LoVo (cell line): ENCODE measurements around the gene ZFP36L1.
A peak's percentile ranks its signal among the peaks of the same experiment; 100 is the strongest.

Experiments used
- DNase-seq: peaks from one replicate; pipeline ENCODE4 v3.0.0-alpha.2; 2016; ENCODE audit warnings: low spot score

Gene ZFP36L1

GRCh38 chr14:68762953-68763764 is 29.7 kb downstream of the ZFP36L1 start:
- DNase-seq, result no peak

DNA sequence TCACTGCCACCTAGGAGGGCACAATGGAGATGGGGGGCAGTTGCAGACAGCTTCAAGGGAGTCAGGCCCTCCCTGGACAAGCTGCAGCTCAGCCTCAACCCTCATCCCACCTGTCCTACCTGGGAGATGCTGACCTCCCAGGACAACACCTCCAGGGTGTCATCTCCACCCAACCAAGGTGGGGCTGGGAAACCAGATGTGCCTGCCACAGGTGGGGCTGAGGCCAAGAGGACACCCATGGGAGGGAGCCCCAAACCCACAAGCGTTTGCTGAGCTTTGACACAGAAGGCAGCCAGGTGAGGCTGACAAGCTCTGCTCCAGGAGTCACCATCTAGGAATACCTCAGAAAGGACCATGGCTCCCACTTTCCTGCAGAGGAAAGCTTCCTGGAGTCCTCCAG is 31.5 kb downstream of the ZFP36L1 start:
- no peak for DNase-seq

- DNase-seq, result no peak
These were observed 32.1 kb downstream of the ZFP36L1 start for GRCh38 chr14:68760761-68761160.

DNA sequence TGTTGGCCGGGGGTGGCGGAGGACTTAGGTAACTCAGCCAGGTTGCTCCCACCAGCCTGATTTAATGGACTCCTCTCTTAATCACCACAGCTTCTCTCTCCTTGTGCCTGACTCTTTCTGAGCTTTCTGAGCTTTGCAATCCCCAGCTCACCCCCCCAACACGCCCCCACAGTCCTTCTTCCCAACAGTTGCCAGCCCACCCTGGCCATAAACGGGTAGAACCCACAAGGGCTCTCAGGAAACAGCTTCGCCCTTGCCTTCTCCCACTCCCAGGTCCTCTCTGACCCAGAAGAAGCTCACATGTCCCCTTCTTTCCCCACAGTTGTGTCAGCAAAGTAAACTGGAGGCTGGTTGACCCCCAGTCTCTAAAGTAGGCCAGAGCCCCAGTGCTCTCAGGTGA is 32.9 kb downstream of the ZFP36L1 start:
- no peak for DNase-seq

DNA sequence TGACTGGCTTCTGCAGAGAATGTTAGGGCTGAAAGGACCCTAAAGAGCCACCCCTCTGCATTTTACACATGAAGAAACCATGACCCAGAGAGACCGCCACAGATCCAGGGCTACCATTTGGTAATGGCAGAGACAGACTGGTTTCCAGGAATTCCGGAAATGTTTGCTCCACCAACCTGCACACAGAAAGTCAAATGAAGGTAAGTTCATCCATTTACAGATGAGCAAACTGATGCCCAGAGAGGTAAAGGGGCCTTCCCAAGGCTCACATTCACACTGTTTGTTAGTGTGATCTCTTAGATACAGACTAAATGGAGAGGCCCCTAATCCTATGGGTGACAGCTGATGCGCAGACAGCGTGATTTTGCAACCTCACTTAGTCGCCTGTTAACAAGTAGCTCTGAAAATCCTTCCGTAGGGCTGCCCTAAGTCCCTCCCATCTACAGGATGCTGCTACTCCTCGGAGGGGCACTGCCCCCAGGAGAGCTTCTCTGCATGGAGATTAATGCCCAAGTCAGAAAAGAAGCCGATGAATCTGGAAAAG is 33.8 kb downstream of the ZFP36L1 start:
- no peak for DNase-seq

DNA sequence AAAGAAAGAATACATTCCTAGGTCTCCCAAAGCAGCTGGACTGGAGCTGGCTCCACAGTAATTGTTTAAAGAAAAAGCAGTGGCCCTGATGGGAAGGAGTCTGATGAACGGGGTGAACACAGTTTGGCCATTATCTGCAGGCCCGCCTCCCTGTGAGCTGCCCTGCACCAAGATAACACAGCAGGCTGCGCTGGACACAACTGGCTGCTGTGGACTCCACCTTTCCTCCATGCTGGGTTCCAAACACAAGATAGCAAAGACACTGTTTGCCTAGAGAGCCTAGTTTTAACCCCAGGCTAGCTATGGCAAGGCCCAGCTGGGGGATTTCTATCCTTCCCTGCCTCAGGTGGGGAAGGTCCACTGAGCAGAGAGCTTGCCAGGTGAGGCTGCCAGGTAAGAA is 34.6 kb downstream of the ZFP36L1 start:
- no peak for DNase-seq

DNA sequence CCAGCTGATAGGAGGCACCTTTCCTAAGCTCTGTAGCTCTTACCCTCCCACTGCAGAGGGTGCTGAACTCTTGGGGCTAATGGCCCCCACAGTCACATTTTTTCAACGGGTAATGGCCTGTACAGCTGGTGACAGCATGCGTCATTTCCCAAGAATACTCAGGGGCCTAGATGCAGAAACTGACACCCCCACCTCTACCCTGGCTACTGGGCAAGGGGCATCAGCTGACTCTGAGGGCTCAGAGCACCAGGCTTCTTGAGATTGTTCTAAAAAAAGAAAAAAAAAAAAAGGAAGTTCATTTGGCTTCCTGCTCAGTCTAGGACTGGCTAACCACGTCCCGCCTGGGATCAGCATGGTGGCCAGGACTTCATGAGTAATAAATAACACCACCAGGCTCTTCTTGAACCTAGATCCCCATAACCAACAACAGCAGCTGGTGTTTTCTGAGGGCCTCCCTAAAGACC is 35.2 kb downstream of the ZFP36L1 start:
- no peak for DNase-seq

- DNase-seq, result no peak
These were observed 36.1 kb downstream of the ZFP36L1 start for GRCh38 chr14:68756734-68757133.

GRCh38 chr14:68756000-68756481 is 36.8 kb downstream of the ZFP36L1 start:
- no peak for DNase-seq

DNA sequence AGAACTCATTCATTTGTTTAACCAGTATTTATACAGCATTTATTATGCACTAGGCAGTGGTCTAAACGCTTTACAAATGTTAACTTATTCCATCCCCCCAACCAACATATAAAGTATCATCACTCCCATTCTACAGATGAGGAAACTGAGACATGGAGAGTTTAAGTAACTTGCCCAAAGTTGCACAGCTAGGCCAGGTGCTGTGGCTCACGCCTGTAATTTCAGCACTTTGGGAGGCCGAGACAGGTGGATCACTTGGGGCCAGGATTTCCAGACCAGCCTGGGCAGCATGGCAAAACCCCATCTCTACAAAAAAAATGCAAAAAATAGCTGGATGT is 37.9 kb downstream of the ZFP36L1 start:
- no peak for DNase-seq

DNA sequence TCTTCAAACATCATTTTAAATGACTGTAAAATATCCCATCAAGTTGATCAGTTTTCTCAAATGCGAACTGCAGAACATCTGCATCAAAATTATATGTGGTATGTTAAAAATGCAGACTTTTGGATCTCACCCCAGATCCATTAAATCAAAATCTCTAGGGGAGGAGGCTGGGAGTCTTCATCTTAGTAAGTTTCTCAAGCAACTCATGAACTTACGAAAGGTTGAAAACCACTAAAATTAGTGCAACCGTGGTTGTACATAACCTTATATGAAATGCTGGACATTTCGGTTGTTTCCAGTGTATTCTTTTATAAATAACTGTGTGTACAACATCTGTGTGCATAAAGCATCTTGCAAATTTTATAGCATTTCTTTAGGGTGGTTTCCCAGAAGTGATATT is 39.2 kb downstream of the ZFP36L1 start:
- DNase-seq, result no peak

- DNase-seq, result no peak
These were observed 40.4 kb downstream of the ZFP36L1 start for GRCh38 chr14:68752271-68753006.

DNA sequence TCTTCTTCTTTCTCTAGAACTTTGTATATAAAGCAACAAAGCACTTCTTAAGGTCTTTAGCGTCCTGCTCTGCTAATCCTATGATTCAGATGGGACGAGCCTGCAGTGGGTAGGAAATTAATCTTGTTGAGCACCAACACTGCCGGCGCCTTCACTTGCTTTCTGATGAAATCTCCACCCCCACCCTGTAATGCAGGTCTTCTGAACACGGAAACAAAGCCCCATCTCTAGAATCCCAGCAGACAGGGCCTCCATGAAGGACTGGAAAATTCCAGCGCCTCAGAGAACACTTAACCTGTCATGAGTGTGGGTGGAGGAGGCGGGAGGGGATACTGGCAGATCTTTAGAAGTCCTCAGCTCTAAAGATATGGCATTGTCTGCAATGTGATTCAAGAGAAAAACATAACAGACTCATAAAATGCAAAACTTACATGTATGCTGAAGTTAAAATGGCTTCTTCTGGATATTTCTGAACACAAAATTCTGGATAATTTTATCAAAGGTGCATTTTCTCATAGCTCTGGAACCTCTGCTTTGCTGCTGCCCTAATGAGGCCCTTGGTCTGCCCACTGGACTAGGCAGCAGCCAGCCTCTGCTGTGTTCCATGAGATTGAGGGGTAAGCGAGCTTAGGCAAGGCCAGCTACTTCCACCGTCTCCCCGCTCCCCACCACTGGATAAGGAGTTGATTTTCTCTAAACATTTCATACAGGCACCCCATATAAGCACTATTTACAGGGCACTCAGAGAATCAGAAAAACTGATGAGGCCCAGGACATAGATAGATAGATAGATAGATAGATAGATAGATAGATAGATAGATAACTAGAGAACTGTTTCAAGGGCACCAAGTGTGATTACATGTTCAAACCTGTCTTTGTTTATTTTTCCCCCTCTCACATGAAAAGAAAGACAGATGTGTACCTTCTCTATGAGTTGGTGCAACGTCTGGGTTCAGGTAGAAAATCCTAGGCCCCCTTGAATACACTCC is 43.1 kb downstream of the ZFP36L1 start:
- DNase-seq, result no peak

DNA sequence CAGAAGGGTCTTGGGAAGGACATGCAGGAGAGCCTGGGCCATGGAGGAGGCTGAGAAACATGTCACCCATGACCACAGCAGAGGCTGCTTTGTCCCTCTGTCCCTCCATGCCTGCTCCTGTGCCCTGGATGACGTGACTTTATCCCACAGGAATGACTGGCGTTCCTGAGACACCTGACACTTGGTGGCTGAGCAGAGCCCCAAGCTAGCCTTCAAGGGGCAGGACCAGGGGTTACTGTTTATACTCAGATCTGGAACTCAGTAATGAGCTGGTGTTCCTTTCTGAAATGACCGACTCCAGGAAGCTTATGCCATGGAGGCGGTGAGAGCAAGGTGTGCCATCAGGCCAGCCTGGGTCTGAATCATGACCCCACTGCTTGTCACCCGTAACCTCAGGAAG is 44.2 kb downstream of the ZFP36L1 start:
- DNase-seq, result peak; percentile 6

- no peak for DNase-seq
These were observed 44.6 kb downstream of the ZFP36L1 start for GRCh38 chr14:68748260-68748659.

GRCh38 chr14:68747393-68747792 is 45.5 kb downstream of the ZFP36L1 start:
- DNase-seq, result no peak

- no peak for DNase-seq
These were observed 48.3 kb downstream of the ZFP36L1 start for GRCh38 chr14:68744613-68745012.

DNA sequence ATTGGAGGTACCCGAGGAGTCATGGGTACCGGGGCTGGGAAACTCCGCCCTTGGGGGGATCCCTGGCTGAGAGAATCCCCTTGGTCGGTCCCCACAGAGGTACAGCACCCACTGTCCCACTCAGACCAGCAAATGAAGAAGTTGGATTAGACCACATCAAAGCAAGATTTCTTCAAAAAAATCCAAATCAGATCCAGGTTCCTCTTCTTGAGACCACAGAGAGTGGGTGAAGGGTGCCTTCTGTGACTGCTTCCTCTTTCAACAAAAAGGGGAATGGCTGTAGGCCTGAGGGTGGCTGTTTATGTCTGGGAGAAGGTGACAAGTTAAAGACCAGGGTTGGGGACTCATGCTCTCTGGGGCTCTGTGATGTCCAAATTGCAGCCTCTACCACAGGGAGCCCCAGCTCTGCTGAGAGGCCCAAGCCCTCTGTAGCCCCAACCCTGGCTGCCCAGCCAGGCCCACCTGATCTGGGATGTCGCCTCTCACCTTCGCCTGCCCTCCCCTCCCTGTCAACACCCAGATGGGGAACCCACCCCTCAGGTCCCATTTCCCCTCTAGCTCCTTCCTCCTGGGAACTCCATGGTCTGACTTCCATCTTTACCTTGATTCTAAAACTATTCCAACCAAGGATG is 50.9 kb downstream of the ZFP36L1 start:
- no peak for DNase-seq

GRCh38 chr14:68741477-68741791 is 51.4 kb downstream of the ZFP36L1 start:
- no peak for DNase-seq

DNA sequence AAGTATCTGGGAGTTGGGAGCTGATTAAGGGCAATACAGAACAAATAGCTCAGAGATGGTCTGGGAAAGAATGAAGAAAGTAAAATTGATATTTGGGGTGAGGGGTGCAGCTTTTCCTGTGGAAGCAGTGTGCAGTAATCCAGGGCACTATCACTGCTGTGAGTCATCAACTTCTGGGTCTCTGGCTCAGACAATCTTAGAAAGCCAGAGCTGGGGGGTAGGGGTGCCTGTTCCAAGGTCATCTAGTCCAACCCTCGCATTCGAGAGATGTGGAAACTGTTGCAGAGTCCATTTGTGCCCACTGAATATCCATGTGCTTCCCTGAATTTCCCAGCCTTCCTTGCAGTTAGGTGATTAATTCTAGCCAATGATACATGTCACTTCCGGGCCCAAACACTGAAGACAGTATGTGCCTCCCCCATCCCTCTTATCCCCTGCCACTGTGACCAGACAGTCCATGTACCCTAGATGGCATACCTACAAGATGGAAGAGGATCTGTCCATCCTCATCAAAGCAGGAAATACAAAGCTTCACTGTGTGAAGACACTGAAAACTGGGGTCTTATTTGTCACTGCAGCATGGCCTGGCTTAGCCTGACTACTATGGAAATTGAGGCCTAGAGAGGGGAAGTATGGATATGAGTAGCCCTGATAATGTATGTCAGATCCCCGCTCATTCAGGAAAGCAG is 51.9 kb downstream of the ZFP36L1 start:
- DNase-seq, result no peak

- DNase-seq, result no peak
These were observed 53.2 kb downstream of the ZFP36L1 start for GRCh38 chr14:68739701-68740100.
